ENCODE results near the gene HYAL3.

HYAL3 gene

DNA sequence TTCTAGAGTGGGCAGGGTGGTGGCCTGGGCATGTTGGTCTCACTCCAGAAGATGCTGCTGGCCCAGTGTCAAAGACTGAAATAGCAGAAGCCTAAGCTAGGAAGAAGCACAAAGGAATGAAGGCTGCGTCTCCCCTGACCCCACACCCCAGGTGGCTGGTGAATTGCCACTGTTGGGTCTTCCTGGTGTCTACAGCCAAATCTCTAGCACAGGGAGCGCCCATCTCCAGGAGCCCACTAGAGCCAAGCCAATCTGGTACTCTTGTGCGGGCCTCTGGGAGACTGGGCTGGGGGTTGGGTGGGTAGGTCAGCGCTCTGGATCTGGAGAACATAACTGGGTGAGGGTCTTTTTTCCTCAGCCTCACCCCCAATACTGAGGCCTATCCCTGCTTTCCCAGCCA lies 27.9 kb upstream of the HYAL3 start:
- peaks cover 12% of the 10 kb centered on the region for H3F3A ChIP-seq (ENCODE audit: insufficient read depth)
- no peak overlapping the region for H3K27ac ChIP-seq (ENCODE audit: low read depth, low read length)
- H3K9ac ChIP-seq (ENCODE audit: low read length) = peak overlapping the region; percentile 91
- no peak overlapping the region for H2AFZ ChIP-seq (ENCODE audit: low read depth, low read length, severe bottlenecking)
- no peaks in the 10 kb centered on the region for H3K27me3 ChIP-seq (ENCODE audit: low read length)
- H3K4me3 ChIP-seq (ENCODE audit: insufficient read depth, low read length, poor library complexity, severe bottlenecking) = peak overlapping the region; percentile 86
- peaks cover 13% of the 10 kb centered on the region for H3K79me2 ChIP-seq (ENCODE audit: insufficient read depth, low read length)
- H3K36me3 ChIP-seq (ENCODE audit: low read length) = peaks cover 6% of the 10 kb centered on the region; the same call in 1 of the 2 replicates
- no peak for TF ChIP-seq EZH2phosphoT487 (conservative IDR thresholded peaks at IDR 0.05; ENCODE audit: low read length)
- TF ChIP-seq, protein P1, sequence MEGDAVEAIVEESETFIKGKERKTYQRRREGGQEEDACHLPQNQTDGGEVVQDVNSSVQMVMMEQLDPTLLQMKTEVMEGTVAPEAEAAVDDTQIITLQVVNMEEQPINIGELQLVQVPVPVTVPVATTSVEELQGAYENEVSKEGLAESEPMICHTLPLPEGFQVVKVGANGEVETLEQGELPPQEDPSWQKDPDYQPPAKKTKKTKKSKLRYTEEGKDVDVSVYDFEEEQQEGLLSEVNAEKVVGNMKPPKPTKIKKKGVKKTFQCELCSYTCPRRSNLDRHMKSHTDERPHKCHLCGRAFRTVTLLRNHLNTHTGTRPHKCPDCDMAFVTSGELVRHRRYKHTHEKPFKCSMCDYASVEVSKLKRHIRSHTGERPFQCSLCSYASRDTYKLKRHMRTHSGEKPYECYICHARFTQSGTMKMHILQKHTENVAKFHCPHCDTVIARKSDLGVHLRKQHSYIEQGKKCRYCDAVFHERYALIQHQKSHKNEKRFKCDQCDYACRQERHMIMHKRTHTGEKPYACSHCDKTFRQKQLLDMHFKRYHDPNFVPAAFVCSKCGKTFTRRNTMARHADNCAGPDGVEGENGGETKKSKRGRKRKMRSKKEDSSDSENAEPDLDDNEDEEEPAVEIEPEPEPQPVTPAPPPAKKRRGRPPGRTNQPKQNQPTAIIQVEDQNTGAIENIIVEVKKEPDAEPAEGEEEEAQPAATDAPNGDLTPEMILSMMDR (IDR thresholded peaks at IDR 0.05; ENCODE audit: insufficient read depth, low read length, poor library complexity, severe bottlenecking) = no peak
- peak overlapping the region; percentile 70 for H3K4me2 ChIP-seq (ENCODE audit: low read depth, low read length, poor library complexity, severe bottlenecking)
- H4K20me1 ChIP-seq (ENCODE audit: low read depth, low read length) = no peaks in the 10 kb centered on the region
- H3K9me3 ChIP-seq (ENCODE audit: insufficient read depth, low read length) = no peaks in the 10 kb centered on the region
- H3K9me2 ChIP-seq (replicated peaks; ENCODE audit: insufficient read depth, low read length) = no peaks in the 10 kb centered on the region

GRCh38 chr3:50326182-50326541 lies 27.0 kb upstream of the HYAL3 start:
- H3F3A ChIP-seq (ENCODE audit: insufficient read depth) = peaks cover 12% of the 10 kb centered on the region
- H3K27me3 ChIP-seq (ENCODE audit: low read length) = no peaks in the 10 kb centered on the region
- no peak overlapping the region for H2AFZ ChIP-seq (ENCODE audit: low read depth, low read length, severe bottlenecking)
- H4K20me1 ChIP-seq (ENCODE audit: low read depth, low read length) = no peaks in the 10 kb centered on the region
- H3K9me2 ChIP-seq (replicated peaks; ENCODE audit: insufficient read depth, low read length) = no peaks in the 10 kb centered on the region
- H3K79me2 ChIP-seq (ENCODE audit: insufficient read depth, low read length) = peaks cover 13% of the 10 kb centered on the region
- H3K9ac ChIP-seq (ENCODE audit: low read length) = no peak overlapping the region
- no peak overlapping the region for H3K4me2 ChIP-seq (ENCODE audit: low read depth, low read length, poor library complexity, severe bottlenecking)
- no peak for TF ChIP-seq EZH2phosphoT487 (conservative IDR thresholded peaks at IDR 0.05; ENCODE audit: low read length)
- H3K9me3 ChIP-seq (ENCODE audit: insufficient read depth, low read length) = no peaks in the 10 kb centered on the region
- peaks cover 6% of the 10 kb centered on the region; the same call in 1 of the 2 replicates for H3K36me3 ChIP-seq (ENCODE audit: low read length)
- no peak overlapping the region for H3K27ac ChIP-seq (ENCODE audit: low read depth, low read length)
- no peak overlapping the region for H3K4me3 ChIP-seq (ENCODE audit: insufficient read depth, low read length, poor library complexity, severe bottlenecking)

- Histone ChIP-seq H4K20me1 (ENCODE audit: low read depth, low read length) (no peaks in the 10 kb centered on the region), H3K4me3 (ENCODE audit: insufficient read depth, low read length, poor library complexity, severe bottlenecking) (no peak overlapping the region), H3K79me2 (ENCODE audit: insufficient read depth, low read length) (peaks cover 13% of the 10 kb centered on the region), H3F3A (ENCODE audit: insufficient read depth) (peaks cover 12% of the 10 kb centered on the region), H3K4me2 (ENCODE audit: low read depth, low read length, poor library complexity, severe bottlenecking) (no peak overlapping the region), H3K9me3 (ENCODE audit: insufficient read depth, low read length) (no peaks in the 10 kb centered on the region), H3K27me3 (ENCODE audit: low read length) (no peaks in the 10 kb centered on the region), H3K9ac (ENCODE audit: low read length) (no peak overlapping the region), H2AFZ (ENCODE audit: low read depth, low read length, severe bottlenecking) (no peak overlapping the region), H3K27ac (ENCODE audit: low read depth, low read length) (no peak overlapping the region), H3K9me2 (replicated peaks; ENCODE audit: insufficient read depth, low read length) (no peaks in the 10 kb centered on the region), H3K36me3 (ENCODE audit: low read length) (peaks cover 1% of the 10 kb centered on the region; the same call in 1 of the 2 replicates)
- TF ChIP-seq, protein P1 (IDR thresholded peaks at IDR 0.05; ENCODE audit: insufficient read depth, low read length, poor library complexity, severe bottlenecking) = no peak
- no peak for TF ChIP-seq EZH2phosphoT487 (conservative IDR thresholded peaks at IDR 0.05; ENCODE audit: low read length)
Measured at GRCh38 chr3:50325497-50326181, 26.4 kb upstream of the HYAL3 start.

DNA sequence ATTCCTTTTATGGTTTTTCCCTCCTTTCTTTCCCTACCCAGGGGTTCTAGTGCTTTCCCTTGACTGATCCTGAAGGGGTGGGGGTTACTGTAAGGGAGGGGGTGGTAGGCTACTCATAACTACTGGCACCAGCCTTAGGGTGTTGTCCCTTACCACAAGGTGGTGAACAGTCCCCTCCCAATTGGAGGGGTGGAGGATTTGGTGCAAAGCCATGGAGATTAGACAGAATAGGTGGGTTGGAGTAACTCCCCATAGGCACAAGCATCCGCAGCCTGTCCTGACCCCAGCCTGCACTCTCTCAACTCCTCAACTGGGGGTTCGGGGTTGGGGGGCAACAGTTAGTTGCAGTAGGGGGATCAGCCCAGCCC lies 25.9 kb upstream of the HYAL3 start:
- Histone ChIP-seq H3K9me3 (ENCODE audit: insufficient read depth, low read length) (no peaks in the 10 kb centered on the region), H4K20me1 (ENCODE audit: low read depth, low read length) (no peaks in the 10 kb centered on the region), H3K27ac (ENCODE audit: low read depth, low read length) (no peak overlapping the region), H3K9ac (ENCODE audit: low read length) (no peak overlapping the region), H3F3A (ENCODE audit: insufficient read depth) (peaks cover 12% of the 10 kb centered on the region), H3K36me3 (ENCODE audit: low read length) (no peaks in the 10 kb centered on the region), H3K27me3 (ENCODE audit: low read length) (no peaks in the 10 kb centered on the region), H3K4me2 (ENCODE audit: low read depth, low read length, poor library complexity, severe bottlenecking) (no peak overlapping the region), H3K9me2 (replicated peaks; ENCODE audit: insufficient read depth, low read length) (no peaks in the 10 kb centered on the region), H2AFZ (ENCODE audit: low read depth, low read length, severe bottlenecking) (no peak overlapping the region), H3K79me2 (ENCODE audit: insufficient read depth, low read length) (peaks cover 13% of the 10 kb centered on the region), H3K4me3 (ENCODE audit: insufficient read depth, low read length, poor library complexity, severe bottlenecking) (no peak overlapping the region)
- TF ChIP-seq EZH2phosphoT487 (conservative IDR thresholded peaks at IDR 0.05; ENCODE audit: low read length) = no peak
- TF ChIP-seq, protein P1 (IDR thresholded peaks at IDR 0.05; ENCODE audit: insufficient read depth, low read length, poor library complexity, severe bottlenecking) = no peak
